Neural progenitor cell (in vitro differentiated cells): Measurements from ENCODE around the gene AK6.

ENCODE experiments used
- CTCF ChIP-seq: fragments of 200-600 bp; sonication (generic); IDR thresholded peaks from 2 replicates; pipeline ENCODE4 v1.5.1; 2017; ENCODE audit warnings: antibody characterized with exemption, mild to moderate bottlenecking
- EZH2 ChIP-seq: fragments of 200-600 bp; sonication (generic); IDR thresholded peaks from 2 replicates; pipeline ENCODE4 v1.6.1; 2017; ENCODE audit warnings: antibody characterized with exemption, mild to moderate bottlenecking, moderate library complexity
- EZH2phosphoT487 ChIP-seq: fragments of 200-600 bp; sonication (generic); IDR thresholded peaks from 2 replicates; pipeline ENCODE4 v1.6.1; 2017; ENCODE audit warnings: antibody characterized with exemption

DNA sequence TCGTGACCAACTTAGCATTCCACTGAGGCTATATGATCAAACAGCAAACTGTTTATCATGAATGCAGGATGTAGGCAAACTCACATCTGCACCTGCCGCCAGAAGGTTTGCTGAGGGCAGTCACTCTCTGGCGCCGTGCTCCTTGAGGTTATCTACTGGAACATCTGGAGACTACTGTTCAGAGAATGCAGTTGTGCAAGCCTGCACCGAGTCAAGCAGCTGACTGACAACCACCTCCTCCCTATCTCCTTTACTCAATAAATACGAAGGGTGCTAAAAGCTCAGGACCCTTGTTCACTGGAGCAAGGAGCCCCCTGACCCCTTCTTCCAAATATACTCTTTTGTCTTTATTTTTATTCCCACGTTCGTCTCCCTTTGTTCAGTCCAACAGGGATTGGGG, 63.8 kb downstream of the AK6 start:
- TF ChIP-seq CTCF: no peak
- TF ChIP-seq EZH2: no peak
- no peak for TF ChIP-seq EZH2phosphoT487
